OCI-LY7 (cell line): ENCODE data around the gene HDGF. TPM values are rescaled to one million over a fixed set of nuclear protein-coding genes. Genes with fewer than 3 reads are reported as not detected.

Experiments
- BruUV-seq: library from RNA; stranded (reverse); fragments of 400-500 nt; replicated peaks from 2 replicates; lab custom pipeline; 2021; lab: Mats Ljungman, UMichigan
- CTCF ChIA-PET: fragments of 300-600 bp; sonication (Branson Sonifier 250); formaldehyde crosslinking; loops from one replicate; lab custom pipeline; 2022; ENCODE audit warnings: antibody characterized with exemption; ENCODE audit not compliant: unreplicated experiment; lab: Charles Lee
- POLR2A ChIA-PET: fragments of 300-600 bp; sonication (Branson Sonifier 250); formaldehyde crosslinking; loops from one replicate; lab custom pipeline; 2022; ENCODE audit warnings: antibody characterized with exemption; lab: Charles Lee
- DNase-seq: peaks from one replicate; pipeline ENCODE4 v3.0.0-alpha.2; 2015; ENCODE audit warnings: low spot score
- H2AFZ ChIP-seq: fragments of 200-600 bp; sonication (generic), shearing (Covaris generic); 2 replicates; pipeline ENCODE4 v1.6.1; 2014; ENCODE audit warnings: mild to moderate bottlenecking, antibody characterized with exemption, low read length, moderate library complexity
- H3K27ac ChIP-seq: fragments of 200-600 bp; sonication (generic); 2 replicates; pipeline ENCODE4 v1.5.1; 2014; ENCODE audit warnings: mixed run types, low read depth, mild to moderate bottlenecking, moderate library complexity, low read length, inconsistent platforms; ENCODE audit not compliant: poor library complexity, severe bottlenecking
- H3K36me3 ChIP-seq: fragments of 200-600 bp; sonication (generic); 2 replicates; pipeline ENCODE4 v1.6.1; 2014; ENCODE audit warnings: mild to moderate bottlenecking, antibody characterized with exemption, low read length, moderate library complexity, mixed read lengths; ENCODE audit not compliant: insufficient read depth
- H3K4me1 ChIP-seq: fragments of 200-600 bp; sonication (generic); 2 replicates; pipeline ENCODE4 v1.5.1; 2014; ENCODE audit warnings: mild to moderate bottlenecking, low read length; ENCODE audit not compliant: insufficient read depth, poor library complexity, severe bottlenecking
- H3K4me2 ChIP-seq: fragments of 200-600 bp; sonication (generic); 2 replicates; pipeline ENCODE4 v1.6.1; 2014; ENCODE audit warnings: mild to moderate bottlenecking, low read length
- H3K4me3 ChIP-seq: fragments of 200-600 bp; sonication (generic); 2 replicates; pipeline ENCODE4 v1.5.1; 2014; ENCODE audit warnings: mild to moderate bottlenecking, low read depth, low read length; ENCODE audit not compliant: poor library complexity, severe bottlenecking
- H3K79me2 ChIP-seq: fragments of 200-600 bp; sonication (generic); 2 replicates; pipeline ENCODE4 v1.6.1; 2016; ENCODE audit warnings: low read depth, mild to moderate bottlenecking, low read length, moderate library complexity, mixed read lengths; ENCODE audit not compliant: insufficient read depth
- H3K9me2 ChIP-seq: fragments of 200-600 bp; sonication (generic); 2 replicates; pipeline ENCODE4 v1.6.1; 2016; ENCODE audit warnings: mild to moderate bottlenecking, low read length, mixed read lengths; ENCODE audit not compliant: insufficient read depth
- H3K9me3 ChIP-seq: fragments of 200-600 bp; sonication (generic); 2 replicates; pipeline ENCODE4 v1.6.1; 2014; ENCODE audit warnings: mild to moderate bottlenecking, mixed run types, low read length, mixed read lengths
- H4K20me1 ChIP-seq: fragments of 200-600 bp; sonication (generic); 2 replicates; pipeline ENCODE4 v1.6.1; 2014; ENCODE audit warnings: mild to moderate bottlenecking, antibody characterized with exemption, low read length, moderate library complexity, mixed read lengths; ENCODE audit not compliant: insufficient read depth
- EZH2phosphoT487 ChIP-seq: fragments of 200-600 bp; sonication (generic); IDR thresholded peaks from 2 replicates; pipeline ENCODE4 v1.6.1; 2018; ENCODE audit warnings: low read depth, borderline replicate concordance, mild to moderate bottlenecking, mixed run types, antibody characterized with exemption, low read length, moderate library complexity, mixed read lengths
- intact Hi-C: fragments of 100-400 bp; cut with micrococcal nuclease; formaldehyde crosslinking; loops from one replicate; pipeline ENCODE4 v1.10.0; 2022; ENCODE audit not compliant: unreplicated experiment
- total RNA-seq, 2 experiments: library from RNA; depleted of rRNA in 1 of 2; stranded (reverse); fragments of >200 nt in 1 of 2; shearing (Covaris generic) in 1 of 2; gene quantifications; 2 replicates each; pipeline ENCODE4 v1.2.3, GENCODE V29; 2014 to 2022
- TF ChIP-seq, protein P1 (sequence below): fragments of 200-600 bp; sonication (generic); conservative IDR thresholded peaks from 2 replicates; pipeline ENCODE4 v1.5.1; 2014; ENCODE audit warnings: mild to moderate bottlenecking, antibody characterized with exemption, low read length, moderate library complexity, mixed read lengths

Gene HDGF
- total RNA-seq, 2 experiments from 2014 or later = 291 to 329 TPM

DNA sequence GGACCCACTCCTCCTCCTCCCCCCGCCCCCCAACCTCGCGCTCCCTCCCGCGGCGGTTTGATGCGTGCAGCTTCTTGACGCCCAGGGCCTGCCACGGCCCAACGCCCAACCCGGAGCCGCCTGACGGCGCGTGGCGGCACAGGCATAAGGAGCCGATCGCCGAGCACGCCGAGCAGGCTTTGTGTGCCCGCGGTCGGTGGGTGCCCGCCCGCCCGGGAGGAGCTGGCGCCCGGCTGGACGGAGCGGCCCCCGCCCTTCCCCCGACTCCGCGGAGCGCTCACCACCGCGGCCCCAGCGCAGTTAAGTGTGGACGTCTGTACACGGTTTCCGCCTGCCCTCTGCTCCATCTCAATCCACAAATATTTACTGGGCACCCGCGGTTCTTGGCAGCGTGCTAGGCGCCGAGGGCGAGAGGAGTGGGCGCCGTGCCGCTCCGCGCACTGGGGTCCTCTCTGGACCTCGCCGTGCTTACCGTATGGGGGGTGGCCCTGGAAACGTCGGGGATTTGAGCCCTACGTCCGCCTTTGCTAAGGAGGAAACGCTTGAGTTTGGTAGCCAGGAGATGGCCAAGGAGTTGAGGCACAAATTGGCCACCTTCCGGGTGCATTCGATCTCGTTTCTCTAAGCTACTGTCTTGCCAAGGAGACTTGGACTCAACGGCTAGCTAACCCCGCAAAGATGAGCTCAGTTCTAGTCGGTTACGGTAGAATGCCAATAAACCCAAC lies 444 bp upstream of the HDGF start:
- Histone ChIP-seq H3K9me3 (no peaks in the 10 kb centered on the region), H3K36me3 (peaks cover 39% of the 10 kb centered on the region), H2AFZ (peak overlapping the region; percentile 77; the same call in 1 of the 2 replicates), H3K4me2 (peak overlapping the region; percentile 73), H3K27ac (peak overlapping the region; percentile 81), H3K4me1 (peaks cover 41% of the 10 kb centered on the region), H3K4me3 (peak overlapping the region; percentile 85), H3K9me2 (no peaks in the 10 kb centered on the region), H4K20me1 (no peaks in the 10 kb centered on the region), H3K79me2 (peaks cover 58% of the 10 kb centered on the region)
- intact Hi-C loops = loop anchor here (1.0 to 10.0 kb wide), 4 partner anchors 10 to 247 kb away; partner anchors contain the start of genes ISG20L2, MEF2D, METTL25B and PRCC
- no TSS peak for BruUV-seq
- CTCF ChIA-PET = interaction anchor here (0.6 to 2.0 kb wide), 5 partner anchors 23 to 135 kb away, joined by 3 to 9 read pairs (median 3); partner anchors contain the start of gene ISG20L2
- peak; percentile 97 for DNase-seq
- POLR2A ChIA-PET = interaction anchor here (0.6 to 2.0 kb wide), 8 partner anchors 9 to 91 kb away, joined by 3 to 10 read pairs (median 7); partner anchors contain the start of genes MRPL24 and PRCC
- TF ChIP-seq, protein P1, sequence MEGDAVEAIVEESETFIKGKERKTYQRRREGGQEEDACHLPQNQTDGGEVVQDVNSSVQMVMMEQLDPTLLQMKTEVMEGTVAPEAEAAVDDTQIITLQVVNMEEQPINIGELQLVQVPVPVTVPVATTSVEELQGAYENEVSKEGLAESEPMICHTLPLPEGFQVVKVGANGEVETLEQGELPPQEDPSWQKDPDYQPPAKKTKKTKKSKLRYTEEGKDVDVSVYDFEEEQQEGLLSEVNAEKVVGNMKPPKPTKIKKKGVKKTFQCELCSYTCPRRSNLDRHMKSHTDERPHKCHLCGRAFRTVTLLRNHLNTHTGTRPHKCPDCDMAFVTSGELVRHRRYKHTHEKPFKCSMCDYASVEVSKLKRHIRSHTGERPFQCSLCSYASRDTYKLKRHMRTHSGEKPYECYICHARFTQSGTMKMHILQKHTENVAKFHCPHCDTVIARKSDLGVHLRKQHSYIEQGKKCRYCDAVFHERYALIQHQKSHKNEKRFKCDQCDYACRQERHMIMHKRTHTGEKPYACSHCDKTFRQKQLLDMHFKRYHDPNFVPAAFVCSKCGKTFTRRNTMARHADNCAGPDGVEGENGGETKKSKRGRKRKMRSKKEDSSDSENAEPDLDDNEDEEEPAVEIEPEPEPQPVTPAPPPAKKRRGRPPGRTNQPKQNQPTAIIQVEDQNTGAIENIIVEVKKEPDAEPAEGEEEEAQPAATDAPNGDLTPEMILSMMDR = no peak
- no peak for TF ChIP-seq EZH2phosphoT487

DNA sequence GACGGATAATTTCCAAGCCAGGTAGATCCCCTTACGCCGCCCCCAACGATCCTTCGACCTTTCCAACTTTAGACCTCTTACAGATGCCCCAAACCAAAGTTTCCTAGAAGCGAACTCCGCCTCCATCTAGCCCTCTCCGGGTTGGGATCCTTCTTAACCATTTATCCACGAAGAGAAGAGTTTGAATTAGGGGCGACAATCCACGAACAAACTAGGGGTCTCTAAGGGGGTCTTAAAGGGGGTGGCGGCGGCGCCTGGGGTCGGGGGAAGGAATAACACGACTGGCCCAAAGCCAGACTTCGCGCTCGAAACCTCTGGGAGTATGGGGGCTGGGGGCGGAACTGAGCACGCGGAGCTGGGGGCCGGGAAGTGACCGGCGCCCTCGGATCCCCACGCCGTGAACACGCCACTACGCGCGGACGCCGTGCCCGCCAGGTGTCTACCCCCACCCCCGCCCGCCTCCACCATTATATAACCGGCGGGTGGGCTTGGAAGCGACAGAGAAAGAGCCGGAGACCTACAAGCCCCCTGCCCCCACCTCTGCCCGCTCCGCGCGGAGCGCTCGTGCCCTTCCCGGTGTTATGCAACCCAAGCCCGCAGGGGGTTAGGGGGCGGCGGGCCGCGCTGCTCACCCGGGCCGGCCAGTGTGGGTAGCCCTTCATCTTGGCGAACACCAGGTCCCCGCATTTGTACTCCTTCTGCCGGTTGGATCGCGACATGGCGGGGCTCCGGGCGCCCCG lies 594 bp downstream of the HDGF start:
- no peak for TF ChIP-seq EZH2phosphoT487
- TF ChIP-seq, protein P1 = no peak; the same call in 1 of the 2 replicates
- ChIA-PET POLR2A (interaction anchor here (1.9 to 2.0 kb wide), 2 partner anchors 16 to 25 kb away, joined by 10 read pairs; partner anchors contain the start of gene PRCC), CTCF (interaction anchor here (0.6 to 2.0 kb wide), 2 partner anchors 22 to 24 kb away, joined by 3 to 9 read pairs; partner anchors contain the start of gene ISG20L2)
- H3K36me3 ChIP-seq = peaks cover 45% of the 10 kb centered on the region
- H3K9me2 ChIP-seq = no peaks in the 10 kb centered on the region
- peaks cover 5% of the 10 kb centered on the region; the same call in 1 of the 2 replicates for H4K20me1 ChIP-seq
- H3K79me2 ChIP-seq = peaks cover 69% of the 10 kb centered on the region
- intact Hi-C loops = loop anchor here (1.0 to 10.0 kb wide), 4 partner anchors 9 to 246 kb away; partner anchors contain the start of genes ISG20L2, MEF2D, METTL25B and PRCC
- peak; percentile 60 for DNase-seq
- H3K4me2 ChIP-seq = peak overlapping the region; percentile 99
- TSS peak; percentile 68 for BruUV-seq
- no peak overlapping the region for H2AFZ ChIP-seq
- peak overlapping the region; percentile 85 for H3K4me3 ChIP-seq
- peak overlapping the region; percentile 81 for H3K27ac ChIP-seq
- H3K9me3 ChIP-seq = no peaks in the 10 kb centered on the region
- H3K4me1 ChIP-seq = peaks cover 51% of the 10 kb centered on the region
